Measurements from ENCODE around the gene ASB1.

The ASB1 gene

GRCh38 chr2:238473523-238473922 is 46.8 kb downstream of the ASB1 start:
- no peak for DNase-seq

GRCh38 chr2:238475034-238475433 is 48.3 kb downstream of the ASB1 start:
- no peak for DNase-seq

GRCh38 chr2:238475566-238475965 is 48.8 kb downstream of the ASB1 start:
- no peak for DNase-seq

GRCh38 chr2:238476258-238476657 is 49.5 kb downstream of the ASB1 start:
- no peak for DNase-seq

- no peak for DNase-seq
Measured at GRCh38 chr2:238478216-238478615, 51.5 kb downstream of the ASB1 start.

GRCh38 chr2:238479847-238480246 is 53.1 kb downstream of the ASB1 start:
- DNase-seq: no peak

- no peak for DNase-seq
Measured at GRCh38 chr2:238483021-238483420, 56.3 kb downstream of the ASB1 start.

- no peak for DNase-seq
Measured at GRCh38 chr2:238483656-238484055, 56.9 kb downstream of the ASB1 start.

- no peak for DNase-seq
Measured at GRCh38 chr2:238484522-238485452, 58.1 kb downstream of the ASB1 start.

- DNase-seq: no peak
Measured at GRCh38 chr2:238486123-238486848, 59.6 kb downstream of the ASB1 start.

- DNase-seq: no peak
Measured at GRCh38 chr2:238487134-238487533, 60.4 kb downstream of the ASB1 start.

- no peak for DNase-seq
Measured at GRCh38 chr2:238487652-238488346, 61.1 kb downstream of the ASB1 start.

- no peak for DNase-seq
Measured at GRCh38 chr2:238488347-238488826, 61.7 kb downstream of the ASB1 start.

GRCh38 chr2:238489431-238489830 is 62.7 kb downstream of the ASB1 start:
- no peak for DNase-seq

- no peak for DNase-seq
Measured at GRCh38 chr2:238489896-238490295, 63.2 kb downstream of the ASB1 start.

GRCh38 chr2:238492840-238493239 is 66.1 kb downstream of the ASB1 start:
- DNase-seq: no peak

- DNase-seq: no peak
Measured at GRCh38 chr2:238493411-238493810, 66.7 kb downstream of the ASB1 start.

GRCh38 chr2:238493880-238494572 is 67.3 kb downstream of the ASB1 start:
- no peak for DNase-seq

- no peak for DNase-seq
Measured at GRCh38 chr2:238494573-238494961, 67.8 kb downstream of the ASB1 start.

- DNase-seq: no peak
Measured at GRCh38 chr2:238495422-238495821, 68.7 kb downstream of the ASB1 start.

GRCh38 chr2:238496756-238497609 is 70.3 kb downstream of the ASB1 start:
- no peak for DNase-seq

GRCh38 chr2:238497610-238498005 is 70.9 kb downstream of the ASB1 start:
- DNase-seq: no peak
